Nephron progenitor cell (in vitro differentiated cells): Measurements from ENCODE around the gene GMIP.
A peak's percentile ranks its signal among the peaks of the same experiment; 100 is the strongest.

Experiments used
- DNase-seq: peaks from one replicate; pipeline ENCODE4 v3.0.0; 2021
- H3K27ac Mint-ChIP-seq: 2 replicates; pipeline ENCODE4 v1.8.0; 2021; ENCODE audit warnings: mild to moderate bottlenecking, moderate library complexity, mixed read lengths
- H3K27me3 Mint-ChIP-seq: 2 replicates; pipeline ENCODE4 v1.8.0; 2021; ENCODE audit warnings: mild to moderate bottlenecking, low read depth, mixed read lengths; ENCODE audit not compliant: poor library complexity
- H3K36me3 Mint-ChIP-seq: 2 replicates; pipeline ENCODE4 v1.8.0; 2021; ENCODE audit warnings: low read depth, mixed read lengths
- H3K4me1 Mint-ChIP-seq: 2 replicates; pipeline ENCODE4 v1.8.0; 2021; ENCODE audit warnings: mixed read lengths
- H3K4me3 Mint-ChIP-seq: 2 replicates; pipeline ENCODE4 v1.8.0; 2021; ENCODE audit warnings: mild to moderate bottlenecking, moderate library complexity, mixed read lengths
- H3K9me3 Mint-ChIP-seq: 2 replicates; pipeline ENCODE4 v1.8.0; 2021; ENCODE audit warnings: mild to moderate bottlenecking, moderate library complexity, mixed read lengths
- TF ChIP-seq, protein P1 (sequence below): fragments of 200-600 bp; sonication (generic); IDR thresholded peaks from 2 replicates; pipeline ENCODE4 v1.5.0; 2021; ENCODE audit warnings: antibody characterized with exemption

GMIP gene

DNA sequence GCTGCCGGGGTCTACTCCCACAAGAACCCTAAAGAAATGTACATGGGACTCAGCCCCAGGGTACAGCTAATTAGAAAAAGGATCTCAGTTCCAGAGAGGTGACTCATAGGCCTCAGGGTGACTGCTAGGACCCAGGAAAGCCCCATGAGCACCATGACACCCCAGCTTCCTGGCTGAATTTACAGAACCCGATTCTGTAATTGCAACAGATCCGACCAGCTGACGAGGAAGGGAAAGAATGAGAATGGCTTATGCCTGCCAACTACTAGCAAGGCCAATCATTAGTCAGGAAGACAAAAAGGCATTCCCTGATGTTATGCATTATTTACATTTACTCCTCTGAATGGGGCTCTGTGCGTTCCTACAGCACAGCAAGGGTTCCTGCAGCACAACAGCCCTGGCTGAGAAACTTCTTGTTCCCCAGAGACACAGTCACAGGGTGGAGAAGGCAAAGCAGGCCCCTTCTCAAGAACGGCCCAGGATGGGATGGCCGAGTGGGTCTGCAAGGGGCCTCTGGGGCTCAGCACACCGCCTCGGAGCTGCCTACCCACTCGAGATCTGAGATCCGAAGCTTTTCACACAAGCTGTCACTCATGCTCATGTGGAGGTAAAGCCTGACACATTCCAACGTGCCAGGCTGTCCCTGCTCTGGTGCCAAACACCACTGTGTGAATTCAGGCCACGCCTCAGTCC is 52.2 kb downstream of the GMIP start:
- TF ChIP-seq, protein P1, sequence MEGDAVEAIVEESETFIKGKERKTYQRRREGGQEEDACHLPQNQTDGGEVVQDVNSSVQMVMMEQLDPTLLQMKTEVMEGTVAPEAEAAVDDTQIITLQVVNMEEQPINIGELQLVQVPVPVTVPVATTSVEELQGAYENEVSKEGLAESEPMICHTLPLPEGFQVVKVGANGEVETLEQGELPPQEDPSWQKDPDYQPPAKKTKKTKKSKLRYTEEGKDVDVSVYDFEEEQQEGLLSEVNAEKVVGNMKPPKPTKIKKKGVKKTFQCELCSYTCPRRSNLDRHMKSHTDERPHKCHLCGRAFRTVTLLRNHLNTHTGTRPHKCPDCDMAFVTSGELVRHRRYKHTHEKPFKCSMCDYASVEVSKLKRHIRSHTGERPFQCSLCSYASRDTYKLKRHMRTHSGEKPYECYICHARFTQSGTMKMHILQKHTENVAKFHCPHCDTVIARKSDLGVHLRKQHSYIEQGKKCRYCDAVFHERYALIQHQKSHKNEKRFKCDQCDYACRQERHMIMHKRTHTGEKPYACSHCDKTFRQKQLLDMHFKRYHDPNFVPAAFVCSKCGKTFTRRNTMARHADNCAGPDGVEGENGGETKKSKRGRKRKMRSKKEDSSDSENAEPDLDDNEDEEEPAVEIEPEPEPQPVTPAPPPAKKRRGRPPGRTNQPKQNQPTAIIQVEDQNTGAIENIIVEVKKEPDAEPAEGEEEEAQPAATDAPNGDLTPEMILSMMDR: no peak
- Mint-ChIP-seq H3K27ac (peak overlapping the region; percentile 66), H3K4me1 (peaks cover 13% of the 10 kb centered on the region), H3K36me3 (no peaks in the 10 kb centered on the region), H3K9me3 (no peaks in the 10 kb centered on the region), H3K4me3 (no peak overlapping the region), H3K27me3 (no peaks in the 10 kb centered on the region)
- DNase-seq: no peak

DNA sequence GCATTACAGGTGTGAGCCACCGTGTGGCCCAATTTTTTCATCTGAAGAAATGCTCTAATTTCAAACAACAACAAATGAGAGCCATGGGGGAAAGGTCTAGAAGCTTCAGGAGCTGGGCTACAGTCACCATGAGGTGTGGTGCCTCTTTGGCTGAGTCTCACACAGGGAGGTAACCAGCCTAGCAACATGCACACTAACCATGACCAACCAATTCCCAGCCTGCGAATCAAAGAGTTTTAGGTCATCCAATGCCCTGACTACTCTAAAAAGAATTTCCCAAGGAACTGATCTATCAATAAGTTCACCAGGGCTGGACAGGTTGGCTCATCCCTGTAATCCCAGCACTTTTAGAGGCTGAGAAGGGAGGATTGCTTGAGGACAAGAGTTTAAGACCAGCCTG is 54.9 kb downstream of the GMIP start:
- Mint-ChIP-seq H3K4me1 (peaks cover 6% of the 10 kb centered on the region), H3K36me3 (no peaks in the 10 kb centered on the region), H3K27me3 (no peaks in the 10 kb centered on the region), H3K27ac (no peak overlapping the region), H3K4me3 (no peak overlapping the region), H3K9me3 (no peaks in the 10 kb centered on the region)
- DNase-seq: no peak
- TF ChIP-seq, protein P1: no peak

DNA sequence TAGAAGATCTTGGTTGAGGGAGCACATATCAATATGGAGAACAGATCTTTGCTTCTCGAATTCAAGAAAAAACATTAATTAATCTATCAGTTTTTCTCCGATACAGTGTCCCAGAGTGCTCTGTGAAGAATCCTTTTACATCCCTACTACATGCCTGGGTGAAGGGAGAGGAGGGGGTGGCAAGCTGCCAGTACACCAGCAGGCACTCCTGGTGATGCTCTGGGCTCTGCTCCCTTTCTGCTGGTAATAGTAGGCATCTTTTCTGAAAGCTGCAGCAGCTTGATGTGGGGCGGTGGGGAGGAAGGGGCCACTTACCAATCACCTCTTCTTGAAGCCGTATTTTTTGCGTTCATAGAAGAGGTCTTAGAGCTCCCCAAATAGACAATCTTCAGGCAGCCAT is 55.7 kb downstream of the GMIP start:
- peaks cover 6% of the 10 kb centered on the region for H3K4me1 Mint-ChIP-seq
- TF ChIP-seq, protein P1: no peak
- no peaks in the 10 kb centered on the region for H3K36me3 Mint-ChIP-seq

DNA sequence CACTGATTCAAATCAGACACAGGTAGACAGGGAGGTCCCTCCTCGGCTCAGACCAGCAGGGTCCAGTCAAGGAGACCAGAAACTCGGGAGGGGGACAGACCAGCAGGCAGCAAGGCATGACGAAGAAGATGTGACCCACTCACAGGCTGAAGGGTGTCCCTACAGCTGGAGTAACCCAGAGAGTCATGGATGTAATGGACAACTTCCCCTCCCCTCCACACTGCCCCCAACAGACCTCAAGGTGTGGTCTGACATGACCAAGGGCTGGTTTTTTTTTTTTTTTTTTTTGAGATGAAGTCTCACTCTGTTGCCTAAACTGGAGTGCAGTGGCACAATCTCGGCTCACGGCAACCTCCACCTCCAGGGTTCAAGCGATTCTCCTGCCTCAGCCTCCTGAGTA is 59.1 kb downstream of the GMIP start:
- Mint-ChIP-seq H3K27me3 (no peaks in the 10 kb centered on the region), H3K4me3 (no peak overlapping the region), H3K4me1 (peaks cover 7% of the 10 kb centered on the region), H3K36me3 (no peaks in the 10 kb centered on the region), H3K27ac (no peak overlapping the region), H3K9me3 (no peaks in the 10 kb centered on the region)
- TF ChIP-seq, protein P1: no peak
- no peak for DNase-seq

More for the DNA sequence above, 55.7 kb downstream of the GMIP start:
- Mint-ChIP-seq H3K27ac (no peak overlapping the region), H3K9me3 (no peaks in the 10 kb centered on the region), H3K4me3 (no peak overlapping the region), H3K27me3 (no peaks in the 10 kb centered on the region)
- no peak for DNase-seq

DNA sequence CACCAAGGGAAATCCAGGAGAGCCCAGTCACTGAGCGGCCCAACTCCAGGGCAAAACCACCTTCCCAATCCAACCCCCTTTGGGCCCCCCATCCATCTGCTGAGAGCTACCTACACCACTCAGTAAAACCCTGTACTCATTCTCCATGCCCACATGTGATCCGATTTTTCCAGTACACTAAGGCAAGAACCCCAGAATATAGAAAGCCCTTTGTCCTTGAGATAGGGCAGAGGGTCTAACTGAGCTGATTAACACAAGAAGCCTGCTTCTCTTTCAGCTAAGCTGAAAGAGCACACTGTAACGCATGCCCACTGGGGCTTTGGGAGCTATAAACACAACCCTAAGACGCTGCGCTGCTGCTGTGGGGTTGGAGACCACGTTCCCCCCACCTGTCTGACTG is 61.0 kb downstream of the GMIP start:
- H3K4me1 Mint-ChIP-seq: peaks cover 8% of the 10 kb centered on the region
- no peak overlapping the region for H3K4me3 Mint-ChIP-seq
- no peak overlapping the region for H3K27ac Mint-ChIP-seq
- TF ChIP-seq, protein P1: no peak
- DNase-seq: no peak
- H3K27me3 Mint-ChIP-seq: no peaks in the 10 kb centered on the region
- no peaks in the 10 kb centered on the region for H3K36me3 Mint-ChIP-seq
- H3K9me3 Mint-ChIP-seq: no peaks in the 10 kb centered on the region

DNA sequence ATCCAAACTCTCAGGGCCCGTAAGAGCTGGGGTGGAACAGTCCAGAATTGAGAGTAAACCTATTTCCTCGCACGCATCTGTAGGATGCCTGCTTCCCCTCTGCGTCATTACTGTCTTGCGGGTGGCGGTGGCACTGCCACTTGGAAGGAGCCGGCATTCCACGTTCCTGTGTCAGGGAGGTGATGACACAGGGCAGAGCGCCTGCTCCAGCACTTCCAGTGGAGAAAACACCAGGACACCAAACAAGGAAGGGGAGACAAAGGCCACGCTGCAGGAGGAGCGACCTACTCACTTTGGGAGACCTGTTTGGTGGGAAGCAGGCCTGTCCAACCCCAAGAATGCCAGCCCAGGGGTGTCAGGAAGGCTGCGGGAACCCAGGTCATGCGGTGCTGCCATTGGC is 62.1 kb downstream of the GMIP start:
- TF ChIP-seq, protein P1: no peak
- peaks cover 8% of the 10 kb centered on the region for H3K4me1 Mint-ChIP-seq
- H3K27me3 Mint-ChIP-seq: no peaks in the 10 kb centered on the region
- no peaks in the 10 kb centered on the region for H3K9me3 Mint-ChIP-seq
- no peak overlapping the region for H3K4me3 Mint-ChIP-seq
- H3K27ac Mint-ChIP-seq: no peak overlapping the region
- DNase-seq: no peak
- no peaks in the 10 kb centered on the region for H3K36me3 Mint-ChIP-seq
